ENCODE results near the gene NSUN4. TPM values are rescaled to one million over a fixed set of nuclear protein-coding genes. Genes with fewer than 3 reads are reported as not detected.
"Not testable (repeated sequence)": the region's sequence is repeated elsewhere in the genome, so short reads cannot be mapped to it uniquely, and the experiment has no call there.

The NSUN4 gene
- total RNA-seq, 4 donors from 2014 or later, result 1.0 to 42.4 (median 23.2) TPM

GRCh38 chr1:46343351-46343695 lies 2.7 kb downstream of the NSUN4 start:
- TF ChIP-seq CTCF (IDR thresholded peaks at IDR 0.05) (no peak), POLR2A (IDR thresholded peaks at IDR 0.05) (no peak)
- Histone ChIP-seq H3K27ac (no peak overlapping the region), H3K9me3 (no peaks in the 10 kb centered on the region), H3K36me3 (no peaks in the 10 kb centered on the region), H3K4me3 (no peak overlapping the region), H3K4me1 (no peaks in the 10 kb centered on the region), H3K27me3 (no peaks in the 10 kb centered on the region)
- DNase-seq, result no peak
- intact Hi-C loops (cut with DNase I; ENCODE audit: low total_unique reads), result no loop called here

DNA sequence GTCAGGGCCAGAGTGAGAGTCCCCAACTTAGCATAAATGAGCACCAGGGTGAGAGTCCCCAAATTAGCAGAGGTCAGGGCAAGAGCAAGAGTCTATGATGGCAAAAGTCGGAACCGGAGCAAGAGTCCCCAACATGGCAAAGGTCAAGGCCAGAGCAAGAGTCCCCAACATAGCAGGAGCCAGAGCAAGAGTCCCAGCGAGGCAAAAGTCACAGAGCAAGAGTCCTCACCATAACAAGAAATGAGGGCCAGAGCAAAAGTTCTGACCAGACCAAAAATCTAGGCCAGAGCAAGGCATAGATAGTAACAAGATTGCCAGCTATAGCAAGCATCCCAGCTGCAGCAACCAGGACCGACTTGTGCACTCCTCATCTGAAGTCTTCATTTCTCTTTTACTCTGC lies 3.1 kb downstream of the NSUN4 start:
- Histone ChIP-seq H3K9me3 (no peaks in the 10 kb centered on the region), H3K4me1 (no peaks in the 10 kb centered on the region), H3K36me3 (no peaks in the 10 kb centered on the region), H3K27ac (no peak overlapping the region), H3K4me3 (no peak overlapping the region), H3K27me3 (no peaks in the 10 kb centered on the region)
- DNase-seq, result no peak
- intact Hi-C loops (cut with DNase I; ENCODE audit: low total_unique reads), result no loop called here
- TF ChIP-seq POLR2A (IDR thresholded peaks at IDR 0.05) (no peak), CTCF (IDR thresholded peaks at IDR 0.05) (no peak)

DNA sequence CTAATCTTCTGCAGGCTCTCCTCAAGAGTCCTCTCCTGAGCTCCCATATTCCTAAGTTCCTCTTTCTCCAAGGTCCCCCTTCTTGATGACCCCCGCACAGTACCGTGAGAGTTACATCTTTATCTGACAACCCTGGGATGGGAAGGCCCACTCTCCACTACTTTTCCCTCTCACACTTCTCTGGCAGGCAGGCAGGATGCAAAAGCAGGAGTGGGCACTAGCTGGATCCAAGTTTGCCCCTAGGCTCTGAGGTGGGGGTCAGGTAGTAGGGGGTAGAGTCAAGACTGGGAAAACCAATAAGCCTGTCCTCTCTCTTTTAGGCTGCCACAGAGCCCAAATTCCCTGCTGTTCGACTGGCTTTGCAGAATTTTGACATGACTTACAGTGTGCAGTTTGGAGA lies 3.9 kb downstream of the NSUN4 start:
- no peak for TF ChIP-seq POLR2A (IDR thresholded peaks at IDR 0.05)
- no peak for TF ChIP-seq CTCF (IDR thresholded peaks at IDR 0.05)
- DNase-seq, result no peak
- Histone ChIP-seq H3K36me3 (no peaks in the 10 kb centered on the region), H3K27me3 (no peaks in the 10 kb centered on the region), H3K9me3 (no peaks in the 10 kb centered on the region), H3K4me3 (no peak overlapping the region), H3K27ac (no peak overlapping the region), H3K4me1 (no peaks in the 10 kb centered on the region)
- intact Hi-C loops (cut with DNase I; ENCODE audit: low total_unique reads), result no loop called here

GRCh38 chr1:46345281-46345680 lies 4.7 kb downstream of the NSUN4 start:
- H3K27me3 ChIP-seq, result no peaks in the 10 kb centered on the region
- no peaks in the 10 kb centered on the region for H3K9me3 ChIP-seq
- no peak overlapping the region for H3K27ac ChIP-seq
- no peak overlapping the region for H3K4me3 ChIP-seq
- DNase-seq, result no peak
- no peaks in the 10 kb centered on the region for H3K4me1 ChIP-seq
- TF ChIP-seq CTCF (IDR thresholded peaks at IDR 0.05), result no peak
- no peak for TF ChIP-seq POLR2A (IDR thresholded peaks at IDR 0.05)
- no peaks in the 10 kb centered on the region for H3K36me3 ChIP-seq
- intact Hi-C loops (cut with DNase I; ENCODE audit: low total_unique reads), result no loop called here

DNA sequence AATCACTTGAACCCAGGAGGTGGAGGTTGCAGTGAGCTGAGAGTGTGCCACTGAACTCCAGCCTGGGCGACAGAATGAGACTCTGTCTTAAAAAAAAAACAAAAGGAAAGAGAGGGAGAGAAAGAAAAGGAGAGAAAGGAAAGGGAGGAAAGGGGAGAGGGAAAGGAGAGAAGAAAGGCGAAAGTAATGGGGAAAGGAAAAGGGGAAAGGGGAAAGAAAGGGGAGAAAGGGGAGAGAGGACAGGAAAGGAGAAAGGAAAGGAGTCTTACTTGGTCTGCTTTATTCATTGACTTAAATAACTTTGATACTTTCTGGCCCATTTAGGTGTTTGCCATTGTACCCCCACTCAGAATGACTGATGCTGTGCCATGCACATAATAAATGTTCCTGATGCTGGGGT lies 11.8 kb downstream of the NSUN4 start:
- Histone ChIP-seq H3K4me1 (no peaks in the 10 kb centered on the region), H3K36me3 (no peaks in the 10 kb centered on the region), H3K27ac (no peak overlapping the region), H3K27me3 (no peaks in the 10 kb centered on the region), H3K4me3 (no peak overlapping the region), H3K9me3 (no peaks in the 10 kb centered on the region)
- TF ChIP-seq CTCF (IDR thresholded peaks at IDR 0.05) (no peak), POLR2A (IDR thresholded peaks at IDR 0.05) (no peak)
- intact Hi-C loops (cut with DNase I; ENCODE audit: low total_unique reads), result no loop called here
- no peak for DNase-seq

DNA sequence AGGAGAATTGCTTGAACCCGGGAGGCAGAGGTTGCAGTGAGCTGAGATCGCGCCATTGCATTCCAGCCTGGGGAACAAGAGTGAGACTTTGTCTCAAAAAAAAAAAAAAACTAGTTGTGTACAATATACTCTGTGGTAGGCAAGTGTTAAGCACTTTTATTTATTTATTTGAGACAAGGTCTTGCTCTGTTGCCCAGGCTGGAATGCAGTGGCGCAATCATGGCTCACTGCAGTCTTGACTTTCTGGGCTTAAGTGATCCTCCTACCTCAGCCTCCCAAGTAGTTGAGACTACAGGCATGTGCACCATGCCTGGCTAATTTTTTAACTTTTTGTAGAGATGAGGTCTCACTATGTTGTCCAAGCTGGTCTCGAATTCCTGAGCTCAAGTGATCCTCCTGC lies 15.3 kb downstream of the NSUN4 start:
- H3K4me1 ChIP-seq; H3K27ac ChIP-seq; H3K27me3 ChIP-seq; H3K4me3 ChIP-seq; H3K9me3 ChIP-seq; DNase-seq; H3K36me3 ChIP-seq; intact Hi-C loops (cut with DNase I; ENCODE audit: low total_unique reads): not testable (repeated sequence)
